ENCODE measurements around the gene PTGER2. TPM values are rescaled to one million over a fixed set of nuclear protein-coding genes. Genes with fewer than 3 reads are reported as not detected.

The PTGER2 gene
- total RNA-seq, 1 experiment from 2014 or later: 0.57 TPM

GRCh38 chr14:52355526-52355925 lies 41.4 kb downstream of the PTGER2 start:
- no peak overlapping the region for H3K9ac ChIP-seq (ENCODE audit: low read length)
- no peaks in the 10 kb centered on the region for H3K79me2 ChIP-seq (ENCODE audit: insufficient read depth, low read length)
- H3K9me3 ChIP-seq (ENCODE audit: control insufficient read depth in 1 of 2, insufficient read depth in 1 of 2, low read depth in 1 of 2, low read length in 2 of 2): no peaks in the 10 kb centered on the region
- CTCF ChIA-PET: no interaction called here
- no peaks in the 10 kb centered on the region for H3K27me3 ChIP-seq (ENCODE audit: insufficient read depth, low read length)
- TF ChIP-seq CEBPB (IDR thresholded peaks at IDR 0.05; ENCODE audit: low read depth) (no peak), EZH2 (IDR thresholded peaks at IDR 0.05) (no peak), SP1 (IDR thresholded peaks at IDR 0.05; ENCODE audit: low read depth) (no peak)
- H3K4me1 ChIP-seq (ENCODE audit: control insufficient read depth in 1 of 2, insufficient read depth in 2 of 2, low read length in 2 of 2): peaks cover 0 to 8% of the 10 kb centered on the region in 2 experiments; a peak in 1 of 4 replicates
- no peak overlapping the region for H3K4me2 ChIP-seq (ENCODE audit: low read length)
- no TSS peak for BruUV-seq (replicated peaks)
- intact Hi-C loops (cut with micrococcal nuclease): no loop called here
- POLR2A ChIA-PET: no interaction called here
- RAD21 ChIA-PET (ENCODE audit: low non-redundant PET in 1 of 2, low total read pairs in 2 of 2, uncharacterized antibody in 2 of 2, unreplicated experiment in 2 of 2): no interaction called here
- no peak overlapping the region for H3K27ac ChIP-seq (ENCODE audit: low read depth, low read length)
- H4K20me1 ChIP-seq (ENCODE audit: insufficient read depth): no peaks in the 10 kb centered on the region
- H3K4me3 ChIP-seq (replicated peaks in 1 of 2; ENCODE audit: low read depth in 1 of 2, low read length in 2 of 2): no peak overlapping the region
- H3K36me3 ChIP-seq (ENCODE audit: control insufficient read depth in 1 of 2, insufficient read depth in 2 of 2, low read length in 2 of 2): no peaks in the 10 kb centered on the region
- H2AFZ ChIP-seq (ENCODE audit: low read depth, low read length, poor library complexity, severe bottlenecking): peak overlapping the region; percentile 47
- H3K9me2 ChIP-seq (ENCODE audit: insufficient read depth): 0 out of 2 replicates have a peak, but pooled peaks cover 5% of the 10 kb centered on the region
- DNase-seq (ENCODE audit: low read depth, low spot score): no peak
- no peak for ATAC-seq

- Histone ChIP-seq H3K27ac (ENCODE audit: low read depth, low read length) (no peak overlapping the region), H3K36me3 (ENCODE audit: control insufficient read depth in 1 of 2, insufficient read depth in 2 of 2, low read length in 2 of 2) (no peaks in the 10 kb centered on the region), H3K9me3 (ENCODE audit: control insufficient read depth in 1 of 2, insufficient read depth in 1 of 2, low read depth in 1 of 2, low read length in 2 of 2) (no peaks in the 10 kb centered on the region), H3K27me3 (ENCODE audit: insufficient read depth, low read length) (no peaks in the 10 kb centered on the region), H3K9ac (ENCODE audit: low read length) (no peak overlapping the region), H3K4me2 (ENCODE audit: low read length) (no peak overlapping the region), H3K4me3 (replicated peaks in 1 of 2; ENCODE audit: low read depth in 1 of 2, low read length in 2 of 2) (no peak overlapping the region), H3K4me1 (ENCODE audit: control insufficient read depth in 1 of 2, insufficient read depth in 2 of 2, low read length in 2 of 2) (peaks cover 0 to 8% of the 10 kb centered on the region in 2 experiments; a peak in 1 of 4 replicates), H3K79me2 (ENCODE audit: insufficient read depth, low read length) (no peaks in the 10 kb centered on the region), H2AFZ (ENCODE audit: low read depth, low read length, poor library complexity, severe bottlenecking) (no peak overlapping the region), H4K20me1 (ENCODE audit: insufficient read depth) (no peaks in the 10 kb centered on the region), H3K9me2 (ENCODE audit: insufficient read depth) (0 out of 2 replicates have a peak, but pooled peaks cover 5% of the 10 kb centered on the region)
- intact Hi-C loops (cut with micrococcal nuclease): no loop called here
- TF ChIP-seq ATF3 (IDR thresholded peaks at IDR 0.05) (no peak), CBX3 (IDR thresholded peaks at IDR 0.05; ENCODE audit: low read depth) (no peak), ELF1 (IDR thresholded peaks at IDR 0.05; ENCODE audit: borderline replicate concordance, low read depth) (no peak), SRF (IDR thresholded peaks at IDR 0.05; ENCODE audit: low read depth) (no peak), CTCF (IDR thresholded peaks at IDR 0.05 in 2 of 3, conservative IDR thresholded peaks at IDR 0.05 in 1 of 3; ENCODE audit: borderline replicate concordance in 1 of 3, insufficient read depth in 1 of 3, low read depth in 2 of 3, low read length in 2 of 3) (no peak), SIN3A (IDR thresholded peaks at IDR 0.05; ENCODE audit: low read depth) (no peak), ZNF274 (IDR thresholded peaks at IDR 0.05; ENCODE audit: low read depth, low read length) (no peak), FOSL1 (IDR thresholded peaks at IDR 0.05; ENCODE audit: low read depth) (no peak), JUND (IDR thresholded peaks at IDR 0.05) (no peak), POLR2A (IDR thresholded peaks at IDR 0.05; ENCODE audit: borderline replicate concordance, extremely low read depth, insufficient read depth, insufficient read length) (no peak), YY1 (IDR thresholded peaks at IDR 0.05; ENCODE audit: extremely low read depth, insufficient replicate concordance, low read depth, low read length) (no peak), RAD21 (IDR thresholded peaks at IDR 0.05; ENCODE audit: low read depth) (no peak), ZBTB33 (IDR thresholded peaks at IDR 0.05; ENCODE audit: extremely low read depth, insufficient replicate concordance, low read length) (no peak), POLR2AphosphoS5 (IDR thresholded peaks at IDR 0.05; ENCODE audit: low read depth, low read length) (no peak), EZH2 (IDR thresholded peaks at IDR 0.05) (no peak), MAX (IDR thresholded peaks at IDR 0.05) (no peak)
- no TSS peak for BruUV-seq (replicated peaks)
- no peak for DNase-seq (ENCODE audit: low read depth, low spot score)
- RAD21 ChIA-PET (ENCODE audit: low non-redundant PET in 1 of 2, low total read pairs in 2 of 2, uncharacterized antibody in 2 of 2, unreplicated experiment in 2 of 2): no interaction called here
- POLR2A ChIA-PET: no interaction called here
- ATAC-seq: no peak
- CTCF ChIA-PET: no interaction called here
Observed at GRCh38 chr14:52356025-52356424, 41.9 kb downstream of the PTGER2 start.
